Measurements from ENCODE around the gene GLO1.
A peak's percentile ranks its signal among the peaks of the same experiment; 100 is the strongest.
"Not testable (repeated sequence)": the region's sequence is repeated elsewhere in the genome, so short reads cannot be mapped to it uniquely, and the experiment has no call there.

Gene GLO1

GRCh38 chr6:38703949-38704590, 1.1 kb upstream of the GLO1 start:
- DNase-seq: no peak

GRCh38 chr6:38701551-38701950, 1.4 kb downstream of the GLO1 start:
- no peak for DNase-seq

- DNase-seq: not testable (repeated sequence)
These were observed 3.2 kb downstream of the GLO1 start for GRCh38 chr6:38699702-38700101.

GRCh38 chr6:38697846-38698245, 5.1 kb downstream of the GLO1 start:
- no peak for DNase-seq

GRCh38 chr6:38696345-38696744, 6.6 kb downstream of the GLO1 start:
- DNase-seq: no peak

- DNase-seq: no peak
These were observed 7.0 kb downstream of the GLO1 start for GRCh38 chr6:38695933-38696332.

GRCh38 chr6:38695227-38695900, 7.6 kb downstream of the GLO1 start:
- no peak for DNase-seq

GRCh38 chr6:38688579-38689087, 14.3 kb downstream of the GLO1 start:
- DNase-seq: no peak

- no peak for DNase-seq
These were observed 15.4 kb downstream of the GLO1 start for GRCh38 chr6:38687549-38687948.

- no peak for DNase-seq
These were observed 15.9 kb downstream of the GLO1 start for GRCh38 chr6:38687043-38687353.

- no peak for DNase-seq
These were observed 16.5 kb downstream of the GLO1 start for GRCh38 chr6:38686270-38687042.

- DNase-seq: no peak
These were observed 18.0 kb downstream of the GLO1 start for GRCh38 chr6:38684904-38685303.

GRCh38 chr6:38684237-38684636, 18.7 kb downstream of the GLO1 start:
- DNase-seq: no peak

GRCh38 chr6:38681850-38682249, 21.1 kb downstream of the GLO1 start:
- no peak for DNase-seq

GRCh38 chr6:38679668-38680067, 23.3 kb downstream of the GLO1 start:
- no peak for DNase-seq

GRCh38 chr6:38678178-38678760, 24.7 kb downstream of the GLO1 start:
- no peak for DNase-seq

- DNase-seq: no peak
These were observed 25.9 kb downstream of the GLO1 start for GRCh38 chr6:38676974-38677544.

GRCh38 chr6:38676236-38676973, 26.5 kb downstream of the GLO1 start:
- DNase-seq: no peak

GRCh38 chr6:38673397-38674165, 29.4 kb downstream of the GLO1 start:
- peak; percentile 62 for DNase-seq

GRCh38 chr6:38671885-38672467, 31.0 kb downstream of the GLO1 start:
- peak; percentile 72 for DNase-seq
